Left forelimb (tissue), 1 donor: ENCODE results near the gene ARPC5.
A peak's percentile ranks its signal among the peaks of the same experiment; 100 is the strongest.
"Not testable (repeated sequence)": the region's sequence is repeated elsewhere in the genome, so short reads cannot be mapped to it uniquely, and the experiment has no call there.

Experiments used
- DNase-seq: peaks from one replicate; pipeline ENCODE4 v3.0.0-alpha.2; 2018; ENCODE audit warnings: low spot score

Gene ARPC5

GRCh38 chr1:183635606-183636333 lies at the start of gene ARPC5:
TSS of gene ARPC5 (minus strand) at chr1:183635783. CDS start at chr1:183635659, 124 bp downstream.
- DNase-seq: peak; percentile 98

GRCh38 chr1:183685112-183685713 lies 49.6 kb upstream of the ARPC5 start:
- no peak for DNase-seq

GRCh38 chr1:183679363-183679762 lies 43.8 kb upstream of the ARPC5 start:
- not testable (repeated sequence) for DNase-seq

- DNase-seq: no peak
These were observed 43.2 kb upstream of the ARPC5 start for GRCh38 chr1:183678819-183679218.

- DNase-seq: no peak
These were observed 41.1 kb upstream of the ARPC5 start for GRCh38 chr1:183676586-183677189.

GRCh38 chr1:183675883-183676585 lies 40.5 kb upstream of the ARPC5 start:
- no peak for DNase-seq

- no peak for DNase-seq
These were observed 39.8 kb upstream of the ARPC5 start for GRCh38 chr1:183675381-183675780.

- DNase-seq: no peak
These were observed 39.3 kb upstream of the ARPC5 start for GRCh38 chr1:183674886-183675285.

GRCh38 chr1:183674339-183674738 lies 38.8 kb upstream of the ARPC5 start:
- DNase-seq: peak; percentile 82

GRCh38 chr1:183673605-183674323 lies 38.2 kb upstream of the ARPC5 start:
- DNase-seq: no peak

GRCh38 chr1:183670169-183670568 lies 34.6 kb upstream of the ARPC5 start:
- DNase-seq: no peak

GRCh38 chr1:183656355-183656754 lies 20.8 kb upstream of the ARPC5 start:
- no peak for DNase-seq

- DNase-seq: peak; percentile 81
These were observed 20.0 kb upstream of the ARPC5 start for GRCh38 chr1:183655562-183656075.

GRCh38 chr1:183654706-183655105 lies 19.1 kb upstream of the ARPC5 start:
- DNase-seq: no peak

GRCh38 chr1:183653876-183654451 lies 18.4 kb upstream of the ARPC5 start:
- no peak for DNase-seq

- no peak for DNase-seq
These were observed 17.8 kb upstream of the ARPC5 start for GRCh38 chr1:183653462-183653794.

- DNase-seq: no peak
These were observed 17.2 kb upstream of the ARPC5 start, which contains the start of gene APOBEC4 for GRCh38 chr1:183652547-183653461. TSS of gene APOBEC4 (minus strand) at chr1:183653316. CDS start at chr1:183648781, 4,535 bp downstream.

GRCh38 chr1:183652107-183652506 lies 16.5 kb upstream of the ARPC5 start:
- no peak for DNase-seq

- no peak for DNase-seq
These were observed 16.0 kb upstream of the ARPC5 start for GRCh38 chr1:183651612-183652011.

GRCh38 chr1:183648042-183648441 lies 12.5 kb upstream of the ARPC5 start:
- no peak for DNase-seq
